ENCODE measurements around the gene KRT33B.

- TF ChIP-seq CTCF (IDR thresholded peaks at IDR 0.05; ENCODE audit: poor library complexity, severe bottlenecking) (no peak), RAD21 (conservative IDR thresholded peaks at IDR 0.05) (no peak), POLR2AphosphoS5 (IDR thresholded peaks at IDR 0.05) (no peak)
Observed at GRCh38 chr17:41382394-41382793, 12.8 kb upstream of the KRT33B start.
